CD14-positive monocyte (primary cell): ENCODE measurements around the gene DHCR24. TPM values are rescaled to one million over a fixed set of nuclear protein-coding genes. Genes with fewer than 3 reads are reported as not detected.
A peak's percentile ranks its signal among the peaks of the same experiment; 100 is the strongest.

Experiments
- DNase-seq, 3 donors: peaks; one replicate each; pipeline ENCODE4 v3.0.0-alpha.2; 2011 to 2022
- H2AFZ ChIP-seq: 2 replicates; pipeline ENCODE4 v1.6.0; 2012; ENCODE audit warnings: mild to moderate bottlenecking, low read depth, low read length, inconsistent platforms; ENCODE audit not compliant: insufficient read depth, poor library complexity, severe bottlenecking
- H3K27ac ChIP-seq, 2 donors: 1 replicate in 1 of 2; 2 replicates in 1 of 2; pipeline ENCODE4 v1.5.1; 2012 to 2013; ENCODE audit warnings: low read length in 2 of 2, control low read depth in 1 of 2, inconsistent platforms in 1 of 2, low read depth in 1 of 2, mild to moderate bottlenecking in 1 of 2
- H3K27me3 ChIP-seq, 2 donors: one replicate each; pipeline versions ENCODE4 v1.6.0 to v1.6.1; 2011 to 2013; ENCODE audit warnings: low read length in 2 of 2; ENCODE audit not compliant: control insufficient read depth in 2 of 2, insufficient read depth in 2 of 2
- H3K36me3 ChIP-seq, 2 donors: replicated peaks in 1 of 2; 1 replicate in 1 of 2; 2 replicates in 1 of 2; pipeline versions ENCODE4 v1.5.1 to v1.6.1; 2012 to 2013; ENCODE audit warnings: low read length in 2 of 2, control low read depth in 1 of 2, inconsistent platforms in 1 of 2, mild to moderate bottlenecking in 1 of 2; ENCODE audit not compliant: insufficient read depth in 2 of 2, control insufficient read depth in 1 of 2
- H3K4me1 ChIP-seq, 2 donors: 1 replicate in 1 of 2; 2 replicates in 1 of 2; pipeline versions ENCODE4 v1.5.1 to v1.6.1; 2012 to 2013; ENCODE audit warnings: low read length in 2 of 2, control low read depth in 1 of 2, inconsistent platforms in 1 of 2, mild to moderate bottlenecking in 1 of 2, moderate library complexity in 1 of 2; ENCODE audit not compliant: insufficient read depth in 2 of 2, control insufficient read depth in 1 of 2
- H3K4me2 ChIP-seq: replicated peaks from 2 replicates; pipeline ENCODE3; 2012; ENCODE audit warnings: low read length, moderate library complexity, mild to moderate bottlenecking; ENCODE audit not compliant: poor library complexity, severe bottlenecking; ENCODE audit errors: extremely low read depth
- H3K4me3 ChIP-seq, 3 experiments: fragments of 200-600 bp in 1 of 3; sonication (generic) in 1 of 3; replicated peaks in 1 of 3; 1 replicate in 2 of 3; 2 replicates in 1 of 3; pipeline ENCODE4 v1.5.1; 2011 to 2013; ENCODE audit warnings: low read length in 3 of 3, mild to moderate bottlenecking in 3 of 3, control low read depth in 2 of 3, low read depth in 2 of 3, inconsistent platforms in 1 of 3, moderate library complexity in 1 of 3
- H3K79me2 ChIP-seq: 2 replicates; pipeline ENCODE4 v1.6.0; 2012; ENCODE audit warnings: mild to moderate bottlenecking, control low read depth, inconsistent platforms, low read length, moderate library complexity; ENCODE audit not compliant: insufficient read depth
- H3K9ac ChIP-seq: 2 replicates; pipeline ENCODE4 v1.6.0; 2017; ENCODE audit warnings: low read length, mild to moderate bottlenecking; ENCODE audit not compliant: insufficient read depth, poor library complexity, severe bottlenecking
- H3K9me3 ChIP-seq, 2 donors: replicated peaks in 1 of 2; 1 replicate in 1 of 2; 2 replicates in 1 of 2; pipeline versions ENCODE4 v1.5.1 to v1.6.1; 2012 to 2013; ENCODE audit warnings: low read length in 2 of 2, control low read depth in 1 of 2; ENCODE audit not compliant: control insufficient read depth in 1 of 2, insufficient read depth in 1 of 2
- H4K20me1 ChIP-seq: 2 replicates; pipeline ENCODE4 v1.6.0; 2012; ENCODE audit warnings: mild to moderate bottlenecking, low read length, control low read depth, moderate library complexity; ENCODE audit not compliant: insufficient read depth
- H3K27ac Mint-ChIP-seq, 7 donors: one replicate each; pipeline ENCODE4 v1.8.0; 2020; ENCODE audit warnings: mild to moderate bottlenecking in 7 of 7, mixed read lengths in 7 of 7, moderate library complexity in 6 of 7, inconsistent platforms in 2 of 7
- H3K27me3 Mint-ChIP-seq, 3 donors: one replicate each; pipeline ENCODE4 v1.8.0; 2021 to 2022; ENCODE audit warnings: low read depth in 3 of 3, mild to moderate bottlenecking in 3 of 3, mixed read lengths in 3 of 3, moderate library complexity in 3 of 3, inconsistent platforms in 1 of 3
- H3K36me3 Mint-ChIP-seq, 2 donors: one replicate each; pipeline ENCODE4 v1.8.0; 2020; ENCODE audit warnings: mixed read lengths in 2 of 2, inconsistent platforms in 1 of 2, mild to moderate bottlenecking in 1 of 2
- H3K4me1 Mint-ChIP-seq: one replicate; pipeline ENCODE4 v1.8.0; 2020; ENCODE audit warnings: mild to moderate bottlenecking, mixed read lengths
- H3K4me3 Mint-ChIP-seq, 2 donors: one replicate each; pipeline ENCODE4 v1.8.0; 2020; ENCODE audit warnings: mild to moderate bottlenecking in 2 of 2, mixed read lengths in 2 of 2, moderate library complexity in 1 of 2
- H3K9me3 Mint-ChIP-seq, 7 donors: one replicate each; pipeline ENCODE4 v1.8.0; 2020 to 2022; ENCODE audit warnings: mixed read lengths in 7 of 7, mild to moderate bottlenecking in 6 of 7, moderate library complexity in 6 of 7, inconsistent platforms in 2 of 7
- WGBS: methylation state at CpG from one replicate; pipeline ENCODE4 v1.1.5; 2013; ENCODE audit warnings: missing lambda C conversion rate; ENCODE audit not compliant: insufficient coverage; 5-methylcytosine and 5-hydroxymethylcytosine counted together
- intact Hi-C, 2 donors: fragments of 100-400 bp; cut with micrococcal nuclease; formaldehyde crosslinking; loops; one replicate each; pipeline versions ENCODE4 v1.15.0 to v1.15.1; 2023
- polyA plus RNA-seq, 3 donors: library from polyadenylated mRNA; depleted of rRNA in 1 of 3; unstranded in 2 of 3; stranded (reverse) in 1 of 3; fragments of 300-500 nt in 2 of 3; fragments of >200 nt in 1 of 3; fragmentation: Illumina TruSeq in 2 of 3; gene quantifications; 1 replicate in 2 of 3; 2 replicates in 1 of 3; pipeline ENCODE4 v1.2.3, GENCODE V29; 2012 to 2021
- TF ChIP-seq, protein P1 (sequence below): fragments of 200-600 bp; IDR thresholded peaks from one replicate; pipeline ENCODE4 v1.8.0; 2022; ENCODE audit warnings: antibody characterized with exemption, mild to moderate bottlenecking

DHCR24 gene
- polyA plus RNA-seq, 3 donors: 0.48 to 3.5 (median 3.0) TPM

DNA sequence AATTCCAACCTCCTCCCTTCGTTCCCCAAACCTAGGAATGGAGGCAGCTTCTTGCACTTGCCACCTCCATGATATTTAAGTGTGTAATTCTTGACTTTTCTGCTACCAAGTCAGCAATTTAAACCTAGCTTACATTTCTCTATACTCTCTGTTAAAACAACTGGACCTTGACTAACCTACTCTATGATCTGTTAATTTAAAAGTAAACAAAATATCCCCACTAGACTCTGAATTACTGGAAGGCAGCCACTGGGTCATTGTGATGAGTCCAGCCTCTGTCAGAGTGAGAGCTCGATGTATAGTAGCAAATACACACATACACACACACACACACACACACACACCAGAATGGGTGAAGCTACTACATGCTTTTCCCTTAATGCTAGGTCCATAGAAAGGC lies 40.0 kb upstream of the DHCR24 start:
- H3K9ac ChIP-seq: no peak overlapping the region
- H3K9me3 ChIP-seq: no peaks in the 10 kb centered on the region
- H3K36me3 Mint-ChIP-seq: no peaks in the 10 kb centered on the region
- H3K4me1 ChIP-seq: no peaks in the 10 kb centered on the region
- H3K79me2 ChIP-seq: no peaks in the 10 kb centered on the region
- H3K4me3 Mint-ChIP-seq: no peak overlapping the region
- no peak overlapping the region for H3K27ac ChIP-seq
- H3K9me3 Mint-ChIP-seq: peaks cover 0 to 4% (median 2%) of the 10 kb centered on the region in 7 donors
- H2AFZ ChIP-seq: no peak overlapping the region
- no peaks in the 10 kb centered on the region for H3K36me3 ChIP-seq
- H3K4me3 ChIP-seq: no peak overlapping the region
- DNase-seq: no peak
- H3K27me3 ChIP-seq: no peaks in the 10 kb centered on the region
- WGBS: no CpG with 5 or more reads among the region's 2 CpGs
- TF ChIP-seq, protein P1, sequence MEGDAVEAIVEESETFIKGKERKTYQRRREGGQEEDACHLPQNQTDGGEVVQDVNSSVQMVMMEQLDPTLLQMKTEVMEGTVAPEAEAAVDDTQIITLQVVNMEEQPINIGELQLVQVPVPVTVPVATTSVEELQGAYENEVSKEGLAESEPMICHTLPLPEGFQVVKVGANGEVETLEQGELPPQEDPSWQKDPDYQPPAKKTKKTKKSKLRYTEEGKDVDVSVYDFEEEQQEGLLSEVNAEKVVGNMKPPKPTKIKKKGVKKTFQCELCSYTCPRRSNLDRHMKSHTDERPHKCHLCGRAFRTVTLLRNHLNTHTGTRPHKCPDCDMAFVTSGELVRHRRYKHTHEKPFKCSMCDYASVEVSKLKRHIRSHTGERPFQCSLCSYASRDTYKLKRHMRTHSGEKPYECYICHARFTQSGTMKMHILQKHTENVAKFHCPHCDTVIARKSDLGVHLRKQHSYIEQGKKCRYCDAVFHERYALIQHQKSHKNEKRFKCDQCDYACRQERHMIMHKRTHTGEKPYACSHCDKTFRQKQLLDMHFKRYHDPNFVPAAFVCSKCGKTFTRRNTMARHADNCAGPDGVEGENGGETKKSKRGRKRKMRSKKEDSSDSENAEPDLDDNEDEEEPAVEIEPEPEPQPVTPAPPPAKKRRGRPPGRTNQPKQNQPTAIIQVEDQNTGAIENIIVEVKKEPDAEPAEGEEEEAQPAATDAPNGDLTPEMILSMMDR: no peak
- no peak overlapping the region for H3K4me2 ChIP-seq
- no peaks in the 10 kb centered on the region for H3K4me1 Mint-ChIP-seq
- intact Hi-C loops: no loop called here
- H3K27me3 Mint-ChIP-seq: peaks cover 2 to 5% (median 3%) of the 10 kb centered on the region in 3 donors
- no peaks in the 10 kb centered on the region for H4K20me1 ChIP-seq
- no peak overlapping the region for H3K27ac Mint-ChIP-seq

- no peaks in the 10 kb centered on the region for H3K4me1 Mint-ChIP-seq
- Histone ChIP-seq H3K27ac (no peak overlapping the region), H3K4me1 (no peaks in the 10 kb centered on the region), H3K9me3 (no peaks in the 10 kb centered on the region), H3K9ac (no peak overlapping the region), H3K36me3 (no peaks in the 10 kb centered on the region), H3K4me2 (no peak overlapping the region), H3K79me2 (no peaks in the 10 kb centered on the region), H3K4me3 (no peak overlapping the region), H2AFZ (no peak overlapping the region), H4K20me1 (no peaks in the 10 kb centered on the region), H3K27me3 (no peaks in the 10 kb centered on the region)
- no peak for DNase-seq
- TF ChIP-seq, protein P1: no peak
- H3K4me3 Mint-ChIP-seq: peak overlapping the region in 1 of 2 donors; percentile 5
- H3K27me3 Mint-ChIP-seq: peaks cover 4 to 12% (median 6%) of the 10 kb centered on the region in 3 donors
- H3K27ac Mint-ChIP-seq: no peak overlapping the region
- intact Hi-C loops: no loop called here
- WGBS: 100% methylated on average over 2 of the region's 2 CpGs
- peaks cover 0 to 4% (median 2%) of the 10 kb centered on the region in 7 donors for H3K9me3 Mint-ChIP-seq
- no peaks in the 10 kb centered on the region for H3K36me3 Mint-ChIP-seq
Measured at GRCh38 chr1:54922921-54923421, 36.0 kb upstream of the DHCR24 start.
